IMR-90 (cell line): ENCODE results near the gene POC1B. TPM values are rescaled to one million over a fixed set of nuclear protein-coding genes. Genes with fewer than 3 reads are reported as not detected.
A peak's percentile ranks its signal among the peaks of the same experiment; 100 is the strongest.

Experiments used
- ATAC-seq: fragments of 200-7000 bp; cut with Tn5 transposase; 2 replicates; pipeline ENCODE4 v1.9.1; 2020; ENCODE audit warnings: low read depth, mild to moderate bottlenecking, moderate library complexity
- BruUV-seq: library from RNA; stranded (reverse); fragments of 400-500 nt; replicated peaks from 2 replicates; lab custom pipeline; 2021; lab: Mats Ljungman, UMichigan
- CTCF ChIA-PET: fragments of 300-600 bp; formaldehyde crosslinking; extraction: SDS; loops from one replicate; lab custom pipeline; 2021; ENCODE audit warnings: antibody characterized with exemption; lab: Yijun Ruan, JAX
- POLR2A ChIA-PET: fragments of 300-600 bp; sonication (Branson Sonifier 250); formaldehyde crosslinking; loops from one replicate; lab custom pipeline; 2022; ENCODE audit warnings: antibody characterized with exemption; ENCODE audit not compliant: unreplicated experiment; lab: Charles Lee
- DNase-seq: peaks from one replicate; pipeline ENCODE4 v3.0.0; 2013
- H2AFZ ChIP-seq: replicated peaks from 2 replicates; pipeline ENCODE3; 2013; ENCODE audit warnings: low read length, mild to moderate bottlenecking; ENCODE audit not compliant: poor library complexity
- H2AK5ac ChIP-seq: 2 replicates; pipeline ENCODE4 v1.6.1; 2013; ENCODE audit warnings: low read depth, low read length, inconsistent platforms
- H2AK9ac ChIP-seq: replicated peaks from 2 replicates; pipeline ENCODE3; 2013; ENCODE audit warnings: mild to moderate bottlenecking, low read depth, low read length, moderate library complexity; ENCODE audit not compliant: poor library complexity
- H2BK120ac ChIP-seq: 2 replicates; pipeline ENCODE4 v1.6.1; 2013; ENCODE audit warnings: low read depth, low read length, inconsistent platforms
- H2BK15ac ChIP-seq: 3 replicates; pipeline ENCODE4 v1.6.1; 2013; ENCODE audit warnings: low read depth, low read length, inconsistent platforms
- H2BK20ac ChIP-seq: 2 replicates; pipeline ENCODE4 v1.6.1; 2013; ENCODE audit warnings: low read depth, mild to moderate bottlenecking, inconsistent platforms, low read length, moderate library complexity
- H2BK5ac ChIP-seq: 2 replicates; pipeline ENCODE4 v1.6.1; 2013; ENCODE audit warnings: mild to moderate bottlenecking, low read depth, low read length, inconsistent platforms; ENCODE audit not compliant: poor library complexity, severe bottlenecking
- H3K14ac ChIP-seq: replicated peaks from 2 replicates; pipeline ENCODE4 v1.6.1; 2013; ENCODE audit warnings: low read depth, low read length, inconsistent platforms
- H3K18ac ChIP-seq: 2 replicates; pipeline ENCODE4 v1.6.1; 2013; ENCODE audit warnings: low read depth, low read length, control low read depth
- H3K23ac ChIP-seq: 2 replicates; pipeline ENCODE4 v1.6.1; 2013; ENCODE audit warnings: low read depth, low read length, inconsistent platforms
- H3K27ac ChIP-seq: 2 replicates; pipeline ENCODE4 v1.5.1; 2013; ENCODE audit warnings: mild to moderate bottlenecking, control low read depth, low read length; ENCODE audit not compliant: insufficient read depth
- H3K27me3 ChIP-seq: 2 replicates; pipeline ENCODE4 v1.6.1; 2013; ENCODE audit warnings: low read length; ENCODE audit not compliant: control insufficient read depth, insufficient read depth
- H3K36me3 ChIP-seq: 2 replicates; pipeline ENCODE4 v1.6.1; 2013; ENCODE audit warnings: low read length, mixed read lengths; ENCODE audit not compliant: control insufficient read depth, insufficient read depth
- H3K4ac ChIP-seq: 2 replicates; pipeline ENCODE4 v1.6.1; 2013; ENCODE audit warnings: low read depth, low read length, inconsistent platforms
- H3K4me1 ChIP-seq: 2 replicates; pipeline ENCODE4 v1.6.1; 2013; ENCODE audit warnings: low read length, mixed read lengths; ENCODE audit not compliant: control insufficient read depth, insufficient read depth
- H3K4me2 ChIP-seq: 2 replicates; pipeline ENCODE4 v1.6.1; 2013; ENCODE audit warnings: low read depth, mild to moderate bottlenecking, control low read depth, low read length, moderate library complexity
- H3K4me3 ChIP-seq: 2 replicates; pipeline ENCODE4 v1.5.1; 2013; ENCODE audit warnings: low read depth, mild to moderate bottlenecking, control low read depth, low read length, moderate library complexity; ENCODE audit not compliant: insufficient read depth
- H3K56ac ChIP-seq: 2 replicates; pipeline ENCODE4 v1.6.1; 2013; ENCODE audit warnings: low read length, inconsistent platforms; ENCODE audit not compliant: insufficient read depth; ENCODE audit errors: extremely low read depth
- H3K79me1 ChIP-seq, 2 experiments: 2 replicates each; pipeline ENCODE4 v1.6.1; 2013; ENCODE audit warnings: low read length in 2 of 2, inconsistent platforms in 1 of 2, low read depth in 1 of 2
- H3K9ac ChIP-seq: 2 replicates; pipeline ENCODE4 v1.6.1; 2013; ENCODE audit warnings: low read depth, low read length, control low read depth
- H3K9me1 ChIP-seq: 2 replicates; pipeline ENCODE4 v1.6.1; 2013; ENCODE audit warnings: low read length, inconsistent platforms; ENCODE audit not compliant: insufficient read depth
- H3K9me3 ChIP-seq: 2 replicates; pipeline ENCODE4 v1.6.1; 2013; ENCODE audit warnings: low read length; ENCODE audit not compliant: control insufficient read depth, insufficient read depth
- H4K20me1 ChIP-seq: 2 replicates; pipeline ENCODE4 v1.6.1; 2013; ENCODE audit warnings: low read length, inconsistent platforms; ENCODE audit not compliant: insufficient read depth
- H4K5ac ChIP-seq: 2 replicates; pipeline ENCODE4 v1.6.1; 2013; ENCODE audit warnings: mild to moderate bottlenecking, low read depth, low read length, control low read depth
- H4K8ac ChIP-seq, 2 experiments: 2 replicates each; pipeline ENCODE4 v1.6.1; 2013; ENCODE audit warnings: low read depth in 2 of 2, low read length in 2 of 2, control low read depth in 1 of 2, inconsistent platforms in 1 of 2
- H4K91ac ChIP-seq: 2 replicates; pipeline ENCODE4 v1.6.1; 2013; ENCODE audit warnings: low read depth, low read length, inconsistent platforms; ENCODE audit not compliant: insufficient read depth
- BHLHE40 ChIP-seq: fragments of 150-350 bp; IDR thresholded peaks from 2 replicates; pipeline ENCODE4 v1.6.1; 2016; ENCODE audit warnings: mild to moderate bottlenecking, low read depth, low read length
- CEBPB ChIP-seq: IDR thresholded peaks from 2 replicates; pipeline ENCODE4 v1.6.1; 2012; ENCODE audit warnings: low read depth, low read length, improper control_type of control experiment
- CHD1 ChIP-seq: IDR thresholded peaks from 2 replicates; pipeline ENCODE4 v1.6.1; 2012; ENCODE audit warnings: low read depth, low read length, improper control_type of control experiment
- CTCF ChIP-seq: conservative IDR thresholded peaks from 2 replicates; pipeline ENCODE4 v1.5.1; 2012; ENCODE audit warnings: mild to moderate bottlenecking, low read depth, low read length, improper control_type of control experiment
- FOS ChIP-seq: fragments of 150-350 bp; IDR thresholded peaks from 2 replicates; pipeline ENCODE4 v1.6.1; 2016; ENCODE audit warnings: low read depth, low read length
- MAFK ChIP-seq: IDR thresholded peaks from 2 replicates; pipeline ENCODE4 v1.6.1; 2012; ENCODE audit warnings: low read depth, low read length, improper control_type of control experiment
- MAZ ChIP-seq: IDR thresholded peaks from 2 replicates; pipeline ENCODE4 v1.6.1; 2012; ENCODE audit warnings: low read depth, mild to moderate bottlenecking, low read length, improper control_type of control experiment, moderate library complexity, borderline replicate concordance
- NFE2L2 ChIP-seq: fragments of 150-350 bp; IDR thresholded peaks from 2 replicates; pipeline ENCODE4 v1.6.1; 2016; ENCODE audit warnings: low read depth, mild to moderate bottlenecking, low read length
- POLR2A ChIP-seq: IDR thresholded peaks from 2 replicates; pipeline ENCODE4 v1.6.1; 2012; ENCODE audit warnings: mild to moderate bottlenecking, low read depth, low read length
- RAD21 ChIP-seq: IDR thresholded peaks from 2 replicates; pipeline ENCODE4 v1.6.1; 2012; ENCODE audit warnings: low read length, improper control_type of control experiment
- RCOR1 ChIP-seq: IDR thresholded peaks from 2 replicates; pipeline ENCODE4 v1.6.1; 2012; ENCODE audit warnings: mild to moderate bottlenecking, low read length, improper control_type of control experiment; ENCODE audit not compliant: insufficient replicate concordance
- USF2 ChIP-seq: fragments of 150-350 bp; IDR thresholded peaks from 2 replicates; pipeline ENCODE4 v1.6.1; 2017; ENCODE audit warnings: mild to moderate bottlenecking, antibody characterized with exemption, low read length, low read depth
- WGBS, 2 experiments: methylation state at CpG; one replicate each; pipeline versions ENCODE4 v1.1.5 to v1.1.7; 2013; ENCODE audit warnings: missing lambda C conversion rate in 2 of 2; ENCODE audit not compliant: insufficient read length in 1 of 2; ENCODE audit errors: extremely low coverage in 2 of 2; 5-methylcytosine and 5-hydroxymethylcytosine counted together
- dilution Hi-C: fragments of 300-500 bp; cut with HindIII; formaldehyde crosslinking; loops from one replicate; pipeline ENCODE4 v1.14.3; 2018; ENCODE audit warnings: low sequenced_read_pairs; ENCODE audit not compliant: unreplicated experiment
- in situ Hi-C: fragments of 300-500 bp; cut with MboI; formaldehyde crosslinking; loops from 3 replicates; pipeline ENCODE4 v1.14.3; 2019; ENCODE audit warnings: low sequenced_read_pairs, inconsistent platforms, mixed read lengths
- intact Hi-C: fragments of 100-400 bp; cut with micrococcal nuclease; formaldehyde crosslinking; loops from 2 replicates; pipeline ENCODE4 v1.10.0; 2022
- polyA plus RNA-seq, 3 experiments: library from polyadenylated mRNA; depleted of rRNA; stranded (reverse); fragments of >200 nt; gene quantifications; 2 replicates each; pipeline ENCODE4 v1.2.3, GENCODE V29; 2012; ENCODE audit warnings: low replicate concordance in 1 of 3
- total RNA-seq: library from RNA; depleted of rRNA; stranded (reverse); fragments of >200 nt; gene quantifications from 2 replicates; pipeline ENCODE4 v1.2.3, GENCODE V29; 2012

Gene POC1B
- total and polyA plus RNA-seq, 2 of the 4 experiments (the other 2 are of a cell fraction), result 5.0 to 10.4 TPM

DNA sequence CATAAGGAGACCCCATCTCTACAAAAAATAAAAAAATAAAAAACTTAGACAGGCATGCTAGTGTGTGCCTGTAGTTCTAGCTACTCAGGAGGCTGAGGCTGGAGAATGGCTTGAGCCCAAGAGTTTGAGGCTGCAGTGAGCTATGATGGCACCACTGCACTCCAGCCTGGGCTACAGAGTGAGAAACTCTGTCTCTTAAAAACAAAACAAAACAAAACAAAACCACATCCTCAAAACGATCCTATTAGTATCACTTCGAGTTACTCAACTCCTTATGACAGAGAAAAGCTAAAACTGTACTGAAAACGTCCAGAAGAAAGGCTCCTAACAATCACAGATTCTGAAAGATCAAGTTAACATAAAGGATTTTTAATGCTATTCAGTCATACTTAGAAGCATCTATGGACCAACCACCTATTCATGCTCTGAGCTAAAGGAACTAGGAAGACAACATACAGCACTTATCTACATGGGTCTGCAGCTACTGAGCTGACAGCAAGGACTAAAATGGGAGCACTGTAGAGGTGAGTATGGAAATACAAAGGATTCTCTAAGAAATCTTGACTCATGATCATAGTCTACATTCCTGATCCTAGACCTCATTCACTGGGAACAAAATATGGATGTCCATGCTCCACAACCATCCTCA, 98.2 kb downstream of the POC1B start:
- ATAC-seq (peak; percentile 54), DNase-seq (no peak)
- no peak for TF ChIP-seq CEBPB
- TF ChIP-seq USF2, result no peak
- TF ChIP-seq CHD1, result no peak
- TF ChIP-seq FOS, result no peak
- TF ChIP-seq MAFK, result no peak
- TF ChIP-seq MAZ, result no peak
- no peak for TF ChIP-seq CTCF
- no peak for TF ChIP-seq BHLHE40
- no peak for TF ChIP-seq NFE2L2
- no peak for TF ChIP-seq POLR2A
- TF ChIP-seq RAD21, result no peak
- TF ChIP-seq RCOR1, result no peak
- H3K14ac ChIP-seq, result peak overlapping the region; percentile 0; the same call in 1 of the 2 replicates
- no peak overlapping the region for H2AK9ac ChIP-seq
- H3K4me1 ChIP-seq, result no peaks in the 10 kb centered on the region; the same call in 1 of the 2 replicates
- H2BK120ac ChIP-seq, result no peak overlapping the region
- H2BK5ac ChIP-seq, result peak overlapping the region; percentile 29
- BruUV-seq, result no TSS peak
- dilution Hi-C loops (no loop called here), in situ Hi-C loops (no loop called here), intact Hi-C loops (no loop called here)
- POLR2A ChIA-PET, result interaction anchor here (1.8 kb wide), 1 partner anchor 75 kb away, joined by 5 read pairs; the partner anchor contains the start of gene DUSP6
- H3K56ac ChIP-seq, result no peak overlapping the region
- peak overlapping the region; percentile 56; the same call in 1 of the 2 replicates for H3K18ac ChIP-seq
- no peaks in the 10 kb centered on the region for H3K9me1 ChIP-seq
- no peak overlapping the region for H3K4me3 ChIP-seq
- H4K20me1 ChIP-seq, result no peaks in the 10 kb centered on the region
- peak overlapping the region; percentile 60; the same call in 1 of the 2 replicates for H3K4me2 ChIP-seq
- no peak overlapping the region for H4K91ac ChIP-seq
- no peak overlapping the region for H2AFZ ChIP-seq
- CTCF ChIA-PET, result no interaction called here
- 0 out of 2 replicates have a peak overlapping the region, but pooled peaks have one; percentile 1 for H3K23ac ChIP-seq
- H3K27me3 ChIP-seq, result no peaks in the 10 kb centered on the region
- H3K36me3 ChIP-seq, result no peaks in the 10 kb centered on the region
- H2BK15ac ChIP-seq, result 0 out of 3 replicates have a peak overlapping the region, but pooled peaks have one; percentile 4
- no peak overlapping the region for H2BK20ac ChIP-seq
- peak overlapping the region; percentile 1; the same call in 1 of the 2 replicates for H3K4ac ChIP-seq
- no peak overlapping the region for H3K27ac ChIP-seq
- H3K9ac ChIP-seq, result no peak overlapping the region
- H2AK5ac ChIP-seq, result no peak overlapping the region
- H3K79me1 ChIP-seq, result no peaks in the 10 kb centered on the region
- WGBS, 2 experiments, result 100% methylated on average over 2 of the region's 3 CpGs; no CpG with 5 or more reads in 1 of the 2 experiments
- no peak overlapping the region; the same call in 1 of the 2 replicates for H4K5ac ChIP-seq
- no peaks in the 10 kb centered on the region for H3K9me3 ChIP-seq
- no peak overlapping the region for H4K8ac ChIP-seq
